CD14-positive monocyte (primary cell): ENCODE results near the gene SPINT2. TPM values are rescaled to one million over a fixed set of nuclear protein-coding genes. Genes with fewer than 3 reads are reported as not detected.
A peak's percentile ranks its signal among the peaks of the same experiment; 100 is the strongest.

Experiments
- DNase-seq, 3 donors: peaks; one replicate each; pipeline ENCODE4 v3.0.0-alpha.2; 2011 to 2022
- H2AFZ ChIP-seq: 2 replicates; pipeline ENCODE4 v1.6.0; 2012; ENCODE audit warnings: mild to moderate bottlenecking, low read depth, low read length, inconsistent platforms; ENCODE audit not compliant: insufficient read depth, poor library complexity, severe bottlenecking
- H3K27ac ChIP-seq, 2 donors: 1 replicate in 1 of 2; 2 replicates in 1 of 2; pipeline ENCODE4 v1.5.1; 2012 to 2013; ENCODE audit warnings: low read length in 2 of 2, control low read depth in 1 of 2, inconsistent platforms in 1 of 2, low read depth in 1 of 2, mild to moderate bottlenecking in 1 of 2
- H3K27me3 ChIP-seq, 2 donors: one replicate each; pipeline versions ENCODE4 v1.6.0 to v1.6.1; 2011 to 2013; ENCODE audit warnings: low read length in 2 of 2; ENCODE audit not compliant: control insufficient read depth in 2 of 2, insufficient read depth in 2 of 2
- H3K36me3 ChIP-seq, 2 donors: replicated peaks in 1 of 2; 1 replicate in 1 of 2; 2 replicates in 1 of 2; pipeline versions ENCODE4 v1.5.1 to v1.6.1; 2012 to 2013; ENCODE audit warnings: low read length in 2 of 2, control low read depth in 1 of 2, inconsistent platforms in 1 of 2, mild to moderate bottlenecking in 1 of 2; ENCODE audit not compliant: insufficient read depth in 2 of 2, control insufficient read depth in 1 of 2
- H3K4me1 ChIP-seq, 2 donors: 1 replicate in 1 of 2; 2 replicates in 1 of 2; pipeline versions ENCODE4 v1.5.1 to v1.6.1; 2012 to 2013; ENCODE audit warnings: low read length in 2 of 2, control low read depth in 1 of 2, inconsistent platforms in 1 of 2, mild to moderate bottlenecking in 1 of 2, moderate library complexity in 1 of 2; ENCODE audit not compliant: insufficient read depth in 2 of 2, control insufficient read depth in 1 of 2
- H3K4me2 ChIP-seq: replicated peaks from 2 replicates; pipeline ENCODE3; 2012; ENCODE audit warnings: low read length, moderate library complexity, mild to moderate bottlenecking; ENCODE audit not compliant: poor library complexity, severe bottlenecking; ENCODE audit errors: extremely low read depth
- H3K4me3 ChIP-seq, 3 experiments: fragments of 200-600 bp in 1 of 3; sonication (generic) in 1 of 3; replicated peaks in 1 of 3; 1 replicate in 2 of 3; 2 replicates in 1 of 3; pipeline ENCODE4 v1.5.1; 2011 to 2013; ENCODE audit warnings: low read length in 3 of 3, mild to moderate bottlenecking in 3 of 3, control low read depth in 2 of 3, low read depth in 2 of 3, inconsistent platforms in 1 of 3, moderate library complexity in 1 of 3
- H3K79me2 ChIP-seq: 2 replicates; pipeline ENCODE4 v1.6.0; 2012; ENCODE audit warnings: mild to moderate bottlenecking, control low read depth, inconsistent platforms, low read length, moderate library complexity; ENCODE audit not compliant: insufficient read depth
- H3K9ac ChIP-seq: 2 replicates; pipeline ENCODE4 v1.6.0; 2017; ENCODE audit warnings: low read length, mild to moderate bottlenecking; ENCODE audit not compliant: insufficient read depth, poor library complexity, severe bottlenecking
- H3K9me3 ChIP-seq, 2 donors: replicated peaks in 1 of 2; 1 replicate in 1 of 2; 2 replicates in 1 of 2; pipeline versions ENCODE4 v1.5.1 to v1.6.1; 2012 to 2013; ENCODE audit warnings: low read length in 2 of 2, control low read depth in 1 of 2; ENCODE audit not compliant: control insufficient read depth in 1 of 2, insufficient read depth in 1 of 2
- H4K20me1 ChIP-seq: 2 replicates; pipeline ENCODE4 v1.6.0; 2012; ENCODE audit warnings: mild to moderate bottlenecking, low read length, control low read depth, moderate library complexity; ENCODE audit not compliant: insufficient read depth
- H3K27ac Mint-ChIP-seq, 7 donors: one replicate each; pipeline ENCODE4 v1.8.0; 2020; ENCODE audit warnings: mild to moderate bottlenecking in 7 of 7, mixed read lengths in 7 of 7, moderate library complexity in 6 of 7, inconsistent platforms in 2 of 7
- H3K27me3 Mint-ChIP-seq, 3 donors: one replicate each; pipeline ENCODE4 v1.8.0; 2021 to 2022; ENCODE audit warnings: low read depth in 3 of 3, mild to moderate bottlenecking in 3 of 3, mixed read lengths in 3 of 3, moderate library complexity in 3 of 3, inconsistent platforms in 1 of 3
- H3K36me3 Mint-ChIP-seq, 2 donors: one replicate each; pipeline ENCODE4 v1.8.0; 2020; ENCODE audit warnings: mixed read lengths in 2 of 2, inconsistent platforms in 1 of 2, mild to moderate bottlenecking in 1 of 2
- H3K4me1 Mint-ChIP-seq: one replicate; pipeline ENCODE4 v1.8.0; 2020; ENCODE audit warnings: mild to moderate bottlenecking, mixed read lengths
- H3K4me3 Mint-ChIP-seq, 2 donors: one replicate each; pipeline ENCODE4 v1.8.0; 2020; ENCODE audit warnings: mild to moderate bottlenecking in 2 of 2, mixed read lengths in 2 of 2, moderate library complexity in 1 of 2
- H3K9me3 Mint-ChIP-seq, 7 donors: one replicate each; pipeline ENCODE4 v1.8.0; 2020 to 2022; ENCODE audit warnings: mixed read lengths in 7 of 7, mild to moderate bottlenecking in 6 of 7, moderate library complexity in 6 of 7, inconsistent platforms in 2 of 7
- CTCF ChIP-seq: fragments of 200-600 bp; IDR thresholded peaks from one replicate; pipeline ENCODE4 v1.8.0; 2022; ENCODE audit warnings: antibody characterized with exemption, mild to moderate bottlenecking
- WGBS: methylation state at CpG from one replicate; pipeline ENCODE4 v1.1.5; 2013; ENCODE audit warnings: missing lambda C conversion rate; ENCODE audit not compliant: insufficient coverage; 5-methylcytosine and 5-hydroxymethylcytosine counted together
- intact Hi-C, 2 donors: fragments of 100-400 bp; cut with micrococcal nuclease; formaldehyde crosslinking; loops; one replicate each; pipeline versions ENCODE4 v1.15.0 to v1.15.1; 2023
- polyA plus RNA-seq, 3 donors: library from polyadenylated mRNA; depleted of rRNA in 1 of 3; unstranded in 2 of 3; stranded (reverse) in 1 of 3; fragments of 300-500 nt in 2 of 3; fragments of >200 nt in 1 of 3; fragmentation: Illumina TruSeq in 2 of 3; gene quantifications; 1 replicate in 2 of 3; 2 replicates in 1 of 3; pipeline ENCODE4 v1.2.3, GENCODE V29; 2012 to 2021

The SPINT2 gene
- polyA plus RNA-seq, 3 donors = 42.9 to 139 (median 114) TPM

- no peaks in the 10 kb centered on the region for H4K20me1 ChIP-seq
- WGBS = 87% methylated on average over 6 of the region's 6 CpGs
- H3K27me3 ChIP-seq = peaks cover 22 to 55% of the 10 kb centered on the region in 2 donors
- no peaks in the 10 kb centered on the region for H3K79me2 ChIP-seq
- H3K4me1 Mint-ChIP-seq = peaks cover 9% of the 10 kb centered on the region
- no peak overlapping the region for H3K27ac ChIP-seq
- H3K27me3 Mint-ChIP-seq = peaks cover 55 to 65% (median 62%) of the 10 kb centered on the region in 3 donors
- H3K4me2 ChIP-seq = no peak overlapping the region
- H3K9ac ChIP-seq = no peak overlapping the region
- no peaks in the 10 kb centered on the region for H3K36me3 ChIP-seq
- no peak overlapping the region for H2AFZ ChIP-seq
- H3K27ac Mint-ChIP-seq = no peak overlapping the region
- peaks cover 3 to 10% of the 10 kb centered on the region in 2 donors for H3K4me1 ChIP-seq
- H3K9me3 Mint-ChIP-seq = peaks cover 0 to 12% (median 3%) of the 10 kb centered on the region in 7 donors
- no peak for DNase-seq
- TF ChIP-seq CTCF = no peak
- intact Hi-C loops = no loop called here
- peaks cover 0 to 10% of the 10 kb centered on the region in 2 donors for H3K36me3 Mint-ChIP-seq
- no peak overlapping the region for H3K4me3 ChIP-seq
- peaks cover 0 to 16% of the 10 kb centered on the region in 2 donors for H3K9me3 ChIP-seq
- H3K4me3 Mint-ChIP-seq = peak overlapping the region in 1 of 2 donors; percentile 31
Measured at GRCh38 chr19:38221421-38221820, 43.0 kb upstream of the SPINT2 start.

GRCh38 chr19:38221919-38222830 lies 42.2 kb upstream of the SPINT2 start:
- Mint-ChIP-seq H3K36me3 (peaks cover 0 to 10% of the 10 kb centered on the region in 2 donors), H3K27ac (no peak overlapping the region), H3K4me3 (peak overlapping the region in 1 of 2 donors; percentile 31), H3K4me1 (peaks cover 9% of the 10 kb centered on the region), H3K27me3 (peaks cover 61 to 72% (median 70%) of the 10 kb centered on the region in 3 donors), H3K9me3 (peaks cover 0 to 15% (median 3%) of the 10 kb centered on the region in 7 donors)
- intact Hi-C loops = no loop called here
- peaks cover 0 to 16% of the 10 kb centered on the region in 2 donors for H3K9me3 ChIP-seq
- H3K27ac ChIP-seq = no peak overlapping the region
- no peak overlapping the region for H3K4me2 ChIP-seq
- H2AFZ ChIP-seq = no peak overlapping the region
- no peak for TF ChIP-seq CTCF
- H3K36me3 ChIP-seq = no peaks in the 10 kb centered on the region
- H3K4me1 ChIP-seq = peaks cover 3 to 10% of the 10 kb centered on the region in 2 donors
- no peaks in the 10 kb centered on the region for H4K20me1 ChIP-seq
- no peak overlapping the region for H3K9ac ChIP-seq
- no peak for DNase-seq
- peaks cover 28 to 63% of the 10 kb centered on the region in 2 donors for H3K27me3 ChIP-seq
- H3K79me2 ChIP-seq = no peaks in the 10 kb centered on the region
- WGBS = 47% methylated on average over 50 of the region's 64 CpGs
- no peak overlapping the region for H3K4me3 ChIP-seq
